Measurements from ENCODE around the gene CGAS. TPM values are rescaled to one million over a fixed set of nuclear protein-coding genes. Genes with fewer than 3 reads are reported as not detected.

CGAS gene
- polyA plus RNA-seq (2013, experiment 1 of 2; ENCODE audit: insufficient read length): 2.7 TPM
- 3.0 TPM for polyA plus RNA-seq (2013, experiment 2 of 2; ENCODE audit: insufficient read length)

- DNase-seq: peak; percentile 65
Measured at GRCh38 chr6:73452107-73452461, at the start of gene CGAS. CGAS (minus strand) TSS chr6:73452297; CDS start chr6:73452181, 116 bp downstream.

GRCh38 chr6:73497915-73498314 is 45.8 kb upstream of the CGAS start:
- DNase-seq: no peak

DNA sequence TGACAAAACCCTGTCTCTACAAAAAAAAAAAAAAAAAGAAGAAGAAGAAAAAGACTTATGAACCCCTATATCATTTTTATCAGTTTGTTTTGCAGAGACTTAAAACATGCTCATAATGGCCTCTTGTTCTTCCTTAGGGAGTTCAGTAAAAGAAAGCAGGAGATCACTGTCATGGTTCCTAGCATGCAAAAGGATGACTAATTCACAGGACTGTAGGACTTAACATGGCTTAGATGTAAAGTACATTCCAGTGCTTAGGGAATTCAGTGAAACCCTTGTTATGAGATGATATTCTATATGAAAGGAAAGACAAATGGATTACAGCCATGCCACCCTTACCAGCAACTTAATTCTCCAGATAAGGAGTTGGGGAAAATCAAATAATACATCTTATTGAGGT is 39.3 kb upstream of the CGAS start:
- peak; percentile 20 for DNase-seq

DNA sequence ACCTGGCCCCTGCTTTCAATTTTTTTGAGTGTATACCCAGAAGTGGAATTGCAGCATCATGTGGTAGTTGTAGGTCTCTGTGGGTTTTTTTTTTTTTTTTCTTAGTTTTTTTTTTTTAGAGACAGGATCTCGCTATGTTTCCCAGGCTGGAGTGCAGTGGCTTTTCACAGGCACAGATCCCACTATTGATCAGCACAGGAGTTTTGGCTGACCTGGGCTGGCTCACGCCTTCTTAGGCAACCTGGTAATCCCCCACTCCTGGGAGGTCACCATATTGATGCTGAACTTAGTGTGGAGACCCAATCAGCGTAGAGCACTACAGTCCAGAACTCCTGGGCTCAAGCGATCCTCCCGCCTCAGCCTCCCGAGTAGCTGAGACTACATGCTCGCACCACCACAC is 35.4 kb upstream of the CGAS start:
- DNase-seq: no peak

- DNase-seq: no peak
Measured at GRCh38 chr6:73484438-73484837, 32.3 kb upstream of the CGAS start.

DNA sequence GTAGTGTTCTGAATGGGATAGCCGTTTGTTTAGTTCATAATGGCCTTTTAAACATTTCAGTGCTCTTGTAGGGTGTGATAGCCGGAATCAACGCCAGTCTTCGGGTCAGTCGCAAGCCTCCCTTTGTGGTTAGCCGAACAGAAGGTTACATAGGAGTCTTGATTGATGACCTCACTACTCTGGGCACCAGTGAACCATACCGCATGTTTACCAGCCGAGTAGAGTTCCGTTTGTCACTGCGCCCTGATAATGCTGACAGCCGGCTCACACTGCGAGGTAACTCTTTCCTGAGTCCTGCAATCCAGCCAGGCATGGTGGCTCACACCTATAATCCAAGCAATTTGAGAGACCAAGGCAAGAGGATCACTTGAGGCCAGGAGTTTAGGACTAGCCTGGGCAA is 29.9 kb upstream of the CGAS start:
- no peak for DNase-seq

GRCh38 chr6:73477407-73477806 is 25.3 kb upstream of the CGAS start:
- DNase-seq: no peak

- DNase-seq: no peak
Measured at GRCh38 chr6:73476723-73477122, 24.6 kb upstream of the CGAS start.

GRCh38 chr6:73471686-73472290 is 19.7 kb upstream of the CGAS start:
- no peak for DNase-seq

DNA sequence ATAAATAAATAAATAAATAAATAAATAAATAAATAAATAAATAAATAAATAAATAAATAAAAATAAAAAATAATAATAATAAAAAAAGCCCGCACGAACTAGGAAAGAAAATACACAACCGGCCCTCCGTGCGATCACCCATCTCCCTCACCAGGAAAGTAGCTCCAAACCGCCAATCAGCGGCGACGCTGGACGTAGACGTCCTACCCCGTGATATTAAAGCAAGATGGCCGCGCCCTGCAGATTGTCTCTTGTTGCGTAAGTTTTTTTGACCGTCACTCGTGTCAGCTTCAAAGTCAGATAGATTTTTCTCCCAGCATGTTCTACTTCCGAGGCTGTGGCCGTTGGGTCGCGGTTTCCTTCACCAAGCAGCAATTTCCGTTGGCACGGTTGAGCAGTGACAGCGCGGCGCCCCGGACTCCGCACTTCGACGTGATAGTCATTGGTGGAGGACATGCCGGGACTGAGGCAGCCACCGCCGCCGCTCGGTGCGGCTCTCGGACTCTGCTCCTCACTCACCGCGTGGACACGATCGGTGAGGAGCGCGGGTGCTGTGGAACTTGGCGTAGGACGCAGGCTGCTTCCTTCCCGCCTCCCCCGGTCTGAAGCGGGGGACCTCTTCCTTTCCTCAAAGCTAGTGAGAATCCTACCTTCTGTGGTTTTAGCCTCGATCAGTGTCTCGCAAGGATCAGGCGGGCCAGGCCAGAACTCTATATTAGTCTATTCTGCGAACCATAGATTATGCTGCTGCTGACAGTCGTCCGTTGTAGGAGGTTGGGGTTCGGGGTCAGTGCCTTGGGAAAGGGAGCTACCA is 9.6 kb upstream of the CGAS start, which contains the start of gene MTO1:
TSS of gene MTO1 (plus strand) at position 201 of the 814 bp plus-strand sequence. CDS start at position 319, 118 bp downstream.
- DNase-seq: peak; percentile 92

GRCh38 chr6:73460056-73460455 is 8.0 kb upstream of the CGAS start:
- no peak for DNase-seq

DNA sequence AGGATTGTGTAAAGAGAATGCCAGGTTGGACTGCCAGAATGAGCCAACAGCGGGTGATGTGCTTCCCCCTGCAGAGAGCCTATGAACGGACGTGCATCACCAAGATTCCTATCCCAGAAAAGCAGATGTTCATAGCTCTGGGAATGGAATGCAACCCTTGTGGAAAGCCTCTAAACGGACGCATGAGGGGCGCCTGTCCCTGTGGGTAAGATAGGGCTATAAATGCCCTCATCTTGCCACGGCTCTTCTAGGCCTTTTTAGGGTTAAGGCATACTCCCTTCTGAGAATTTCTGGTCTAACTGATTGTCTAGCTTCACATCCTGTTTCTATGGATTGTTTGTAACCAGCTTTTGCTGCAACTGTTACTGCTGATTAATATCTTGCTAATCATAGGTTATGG is 7.4 kb upstream of the CGAS start:
- peak; percentile 6 for DNase-seq

DNA sequence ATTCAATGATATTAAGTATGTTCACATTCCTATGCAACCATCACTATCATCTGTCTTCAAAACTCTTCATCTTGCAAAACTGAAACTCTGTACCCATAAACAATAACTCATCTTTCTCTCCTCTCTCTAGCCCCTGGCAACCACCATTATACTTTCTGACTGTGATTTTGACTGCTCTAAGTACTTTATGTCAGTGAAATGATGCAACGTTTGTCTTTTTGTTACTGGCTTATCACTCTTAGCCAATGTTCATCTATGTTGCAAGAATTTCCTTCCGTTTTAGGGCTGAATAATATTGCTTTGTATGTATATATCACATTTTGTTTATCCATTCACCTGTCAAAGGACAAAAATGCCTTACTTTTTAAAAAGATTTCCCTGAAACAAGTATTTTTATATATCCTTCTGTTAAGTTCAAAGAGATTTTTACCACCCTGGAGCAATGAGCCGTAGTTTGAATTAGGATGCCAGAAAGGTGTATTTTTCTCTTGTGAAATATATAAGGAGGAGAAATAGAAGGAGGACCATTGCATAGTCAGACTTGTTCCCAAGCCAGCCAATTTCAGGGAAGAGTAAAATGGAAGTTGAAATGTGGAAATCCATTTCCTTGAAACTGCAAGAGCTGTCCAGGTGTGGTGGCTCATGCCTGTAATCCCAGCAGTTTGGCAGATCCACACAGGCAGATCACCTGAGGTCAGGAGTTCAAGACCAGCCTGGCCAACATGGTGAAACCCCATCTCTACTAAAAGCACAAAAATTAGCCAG is 4.0 kb upstream of the CGAS start:
- DNase-seq: peak; percentile 3

- peak; percentile 56 for DNase-seq
Measured at GRCh38 chr6:73451223-73452106, 632 bp downstream of the CGAS start.

GRCh38 chr6:73443555-73443954 is 8.5 kb downstream of the CGAS start:
- no peak for DNase-seq

DNA sequence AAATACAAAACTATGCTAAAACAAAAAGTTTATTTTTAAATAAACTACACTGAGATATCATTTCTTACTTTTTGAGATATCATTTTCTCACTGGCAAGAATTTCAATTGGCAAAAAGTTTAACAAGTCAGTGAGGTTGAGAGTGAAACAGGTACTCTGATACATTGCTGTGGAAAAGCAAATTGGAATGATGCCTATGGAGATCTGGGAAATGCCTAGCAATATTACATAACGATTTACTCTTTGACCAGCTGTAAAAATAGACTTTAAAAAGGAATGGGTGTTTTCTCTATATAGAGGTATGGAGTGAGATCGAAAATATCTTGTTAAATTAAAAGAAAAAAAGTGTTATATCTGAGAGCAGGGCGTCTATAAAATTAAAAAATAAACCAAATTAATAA is 16.9 kb downstream of the CGAS start:
- DNase-seq: no peak

GRCh38 chr6:73421534-73421933 is 30.6 kb downstream of the CGAS start:
- DNase-seq: no peak

DNA sequence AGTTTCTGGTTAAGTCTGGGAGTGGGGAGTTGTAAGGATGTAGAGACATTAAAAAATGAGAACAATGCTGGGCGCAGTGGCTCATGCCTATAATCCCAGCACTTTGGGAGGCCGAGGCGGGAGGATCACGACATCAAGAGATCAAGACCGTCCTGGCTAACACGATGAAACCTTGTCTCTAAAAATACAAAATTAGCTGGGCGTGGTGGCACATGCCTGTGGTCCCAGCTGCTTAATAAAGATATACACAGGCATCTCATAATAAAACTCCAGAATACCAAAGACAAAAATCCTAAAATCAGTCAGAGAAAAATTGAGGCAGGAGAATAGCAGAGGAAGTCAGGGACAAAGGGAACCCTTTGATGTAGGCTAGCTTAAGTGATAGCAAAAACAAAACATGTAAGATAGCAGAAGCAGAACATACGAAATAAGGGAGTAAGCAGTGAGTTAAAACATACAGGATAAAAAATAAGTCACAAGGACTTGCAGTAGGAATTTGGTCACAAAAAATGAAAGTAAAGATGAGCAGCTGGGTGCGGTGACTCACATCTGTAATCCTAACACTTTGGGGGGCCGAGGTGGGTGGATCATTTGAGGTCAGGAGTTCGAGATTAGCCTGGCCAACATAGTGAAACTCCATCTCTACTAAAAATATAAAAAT is 33.9 kb downstream of the CGAS start:
- peak; percentile 17 for DNase-seq

DNA sequence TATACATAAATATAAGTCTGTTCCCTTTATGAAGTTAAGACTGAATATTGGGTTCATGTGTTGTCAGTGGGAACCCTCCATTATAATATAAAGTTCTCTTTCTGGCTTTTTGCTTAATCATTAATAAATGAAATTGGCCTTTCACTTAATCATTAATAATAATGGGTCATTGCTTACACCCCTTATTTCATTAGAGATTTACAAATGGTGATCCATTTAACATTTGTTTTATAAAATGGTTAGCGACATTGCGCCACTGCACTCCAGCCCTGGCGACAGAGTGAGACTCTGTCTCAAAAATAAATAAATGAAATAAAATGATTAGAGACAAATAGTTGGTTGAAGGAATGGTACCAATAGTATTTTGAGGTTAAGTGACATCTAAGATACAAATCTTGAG is 39.0 kb downstream of the CGAS start:
- DNase-seq: no peak

GRCh38 chr6:73409395-73409794 is 42.7 kb downstream of the CGAS start:
- DNase-seq: no peak

DNA sequence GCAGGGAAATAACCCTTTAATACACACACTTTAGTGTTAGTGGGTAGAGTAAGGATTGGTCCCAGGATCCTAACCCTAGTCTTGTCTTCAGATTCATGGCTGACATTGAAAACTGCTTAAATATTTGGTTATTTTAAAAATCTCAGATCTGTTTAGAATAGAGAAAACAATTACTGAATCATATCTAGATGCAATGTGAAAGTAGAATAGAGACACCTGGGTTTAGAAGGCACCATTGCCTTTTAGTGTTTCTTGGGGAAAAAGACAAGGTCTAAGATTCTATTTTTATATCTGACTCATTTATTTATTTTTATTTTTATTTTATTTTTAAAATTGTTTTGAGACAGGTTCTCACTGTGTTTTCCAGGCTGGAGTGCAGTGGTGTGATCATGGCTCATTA is 51.4 kb downstream of the CGAS start:
- DNase-seq: no peak

GRCh38 chr6:73395875-73396274 is 56.2 kb downstream of the CGAS start:
- DNase-seq: no peak

All from fibroblast of skin of abdomen (primary cell).